Osteocyte (in vitro differentiated cells): ENCODE results near the gene DDX11. TPM values are rescaled to one million over a fixed set of nuclear protein-coding genes. Genes with fewer than 3 reads are reported as not detected.

Source experiments
- DNase-seq: peaks from one replicate; pipeline ENCODE4 v3.0.0; 2021; ENCODE audit warnings: mixed read lengths; ENCODE audit not compliant: unreplicated experiment; ENCODE audit errors: extremely low spot score
- H3K27ac Mint-ChIP-seq: one replicate; pipeline ENCODE4 v1.8.0; 2021; ENCODE audit warnings: mild to moderate bottlenecking, mixed read lengths; ENCODE audit not compliant: unreplicated experiment
- H3K27me3 Mint-ChIP-seq: one replicate; pipeline ENCODE4 v1.8.0; 2021; ENCODE audit warnings: mixed read lengths; ENCODE audit not compliant: unreplicated experiment
- H3K36me3 Mint-ChIP-seq: one replicate; pipeline ENCODE4 v1.8.0; 2021; ENCODE audit warnings: mixed read lengths; ENCODE audit not compliant: unreplicated experiment
- H3K4me1 Mint-ChIP-seq: one replicate; pipeline ENCODE4 v1.8.0; 2021; ENCODE audit warnings: mixed read lengths; ENCODE audit not compliant: unreplicated experiment
- H3K4me3 Mint-ChIP-seq: one replicate; pipeline ENCODE4 v1.8.0; 2021; ENCODE audit warnings: mild to moderate bottlenecking, moderate library complexity, mixed read lengths; ENCODE audit not compliant: unreplicated experiment
- H3K9me3 Mint-ChIP-seq: one replicate; pipeline ENCODE4 v1.8.0; 2021; ENCODE audit warnings: mixed read lengths; ENCODE audit not compliant: unreplicated experiment
- CTCF ChIP-seq: fragments of 200-600 bp; sonication (generic); IDR thresholded peaks from 2 replicates; pipeline ENCODE4 v1.5.0; 2021; ENCODE audit warnings: antibody characterized with exemption, mild to moderate bottlenecking, moderate library complexity
- total RNA-seq: library from RNA; stranded (reverse); gene quantifications from 2 replicates; pipeline ENCODE4 v1.2.1, GENCODE V29; 2021

The DDX11 gene
- total RNA-seq, 1 donor from 2014 or later: 52.9 TPM

- no peaks in the 10 kb centered on the region for H3K9me3 Mint-ChIP-seq
- no peak for DNase-seq
- no peak for TF ChIP-seq CTCF
- peaks cover 29% of the 10 kb centered on the region for H3K27me3 Mint-ChIP-seq
- no peaks in the 10 kb centered on the region for H3K36me3 Mint-ChIP-seq
- no peak overlapping the region for H3K4me3 Mint-ChIP-seq
- no peak overlapping the region for H3K27ac Mint-ChIP-seq
- no peaks in the 10 kb centered on the region for H3K4me1 Mint-ChIP-seq
Measured at GRCh38 chr12:31033146-31033545, 40.5 kb upstream of the DDX11 start.

- Mint-ChIP-seq H3K4me1 (no peaks in the 10 kb centered on the region), H3K4me3 (no peak overlapping the region), H3K27ac (no peak overlapping the region), H3K27me3 (peaks cover 31% of the 10 kb centered on the region), H3K9me3 (no peaks in the 10 kb centered on the region), H3K36me3 (no peaks in the 10 kb centered on the region)
- no peak for TF ChIP-seq CTCF
- no peak for DNase-seq
Measured at GRCh38 chr12:31033681-31034080, 40.0 kb upstream of the DDX11 start.

GRCh38 chr12:31034372-31034771 lies 39.3 kb upstream of the DDX11 start:
- Mint-ChIP-seq H3K4me3 (no peak overlapping the region), H3K4me1 (no peaks in the 10 kb centered on the region), H3K36me3 (no peaks in the 10 kb centered on the region), H3K9me3 (no peaks in the 10 kb centered on the region), H3K27me3 (peaks cover 35% of the 10 kb centered on the region), H3K27ac (no peak overlapping the region)
- TF ChIP-seq CTCF: no peak
- no peak for DNase-seq

GRCh38 chr12:31035226-31035625 lies 38.4 kb upstream of the DDX11 start:
- Mint-ChIP-seq H3K36me3 (no peaks in the 10 kb centered on the region), H3K9me3 (no peaks in the 10 kb centered on the region), H3K27me3 (peaks cover 42% of the 10 kb centered on the region), H3K4me3 (no peak overlapping the region), H3K4me1 (no peaks in the 10 kb centered on the region), H3K27ac (no peak overlapping the region)
- TF ChIP-seq CTCF: no peak
- DNase-seq: no peak

- H3K4me1 Mint-ChIP-seq: no peaks in the 10 kb centered on the region
- H3K27ac Mint-ChIP-seq: no peak overlapping the region
Measured at GRCh38 chr12:31035967-31036665, 37.5 kb upstream of the DDX11 start.

More at GRCh38 chr12:31035967-31036665, 37.5 kb upstream of the DDX11 start:
- Mint-ChIP-seq H3K27me3 (peaks cover 39% of the 10 kb centered on the region), H3K9me3 (no peaks in the 10 kb centered on the region), H3K4me3 (no peak overlapping the region), H3K36me3 (no peaks in the 10 kb centered on the region)
- no peak for TF ChIP-seq CTCF
- DNase-seq: no peak
